Lower leg skin (tissue), 4 donors: ENCODE measurements around the gene RPTOR. TPM values are rescaled to one million over a fixed set of nuclear protein-coding genes. Genes with fewer than 3 reads are reported as not detected.

ENCODE experiments used
- DNase-seq, 2 donors: peaks; one replicate each; pipeline ENCODE4 v3.0.0-alpha.2; 2019; ENCODE audit warnings: low spot score in 2 of 2
- H3K4me3 ChIP-seq: fragments of 200-600 bp; sonication (generic); 2 replicates; pipeline ENCODE4 v1.5.1; 2017; ENCODE audit warnings: mild to moderate bottlenecking, low read depth; ENCODE audit not compliant: poor library complexity, severe bottlenecking
- CTCF ChIP-seq, 3 donors: fragments of 450-650 bp; IDR thresholded peaks; one replicate each; pipeline ENCODE4 v1.5.1; 2016; ENCODE audit warnings: antibody characterized with exemption in 3 of 3, mild to moderate bottlenecking in 3 of 3, moderate library complexity in 2 of 3
- POLR2A ChIP-seq, 2 donors: fragments of 450-650 bp; IDR thresholded peaks; one replicate each; pipeline ENCODE4 v1.6.1; 2016 to 2017; ENCODE audit warnings: antibody characterized with exemption in 2 of 2, mild to moderate bottlenecking in 1 of 2, moderate library complexity in 1 of 2
- WGBS, 2 donors: methylation state at CpG; one replicate each; pipeline ENCODE4 v1.1.5; 2018; 5-methylcytosine and 5-hydroxymethylcytosine counted together
- intact Hi-C: fragments of 100-400 bp; cut with DNase I; formaldehyde crosslinking; loops from one replicate; pipeline ENCODE4 v1.15.0; 2023; ENCODE audit warnings: low total_unique reads
- total RNA-seq, 4 donors: library from RNA; depleted of rRNA; stranded (reverse); fragments of >200 nt; gene quantifications; one replicate each; pipeline ENCODE4 v1.1.0, GENCODE V29; 2016

The RPTOR gene
- total RNA-seq, 4 donors from 2014 or later: 30.7 to 68.2 (median 39.8) TPM

DNA sequence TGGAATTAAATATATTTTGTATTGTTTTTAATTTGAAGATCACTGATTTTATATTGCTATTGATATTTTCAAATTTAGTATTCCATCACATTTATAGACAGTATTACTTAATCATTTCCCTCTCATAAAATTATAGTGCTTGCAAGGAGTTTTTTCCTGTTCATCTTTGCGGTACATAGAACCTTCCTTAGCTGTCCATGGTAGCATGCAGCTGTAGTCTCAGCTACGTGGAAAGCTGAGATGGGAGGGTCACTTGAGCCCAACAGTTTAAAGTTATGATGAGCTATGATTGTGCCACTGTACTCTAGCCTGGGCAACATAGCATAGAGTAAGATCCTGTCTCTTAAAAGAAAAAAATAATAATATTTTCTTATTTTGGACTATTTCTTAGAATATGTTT, 231.2 kb downstream of the RPTOR start:
- TF ChIP-seq CTCF (IDR thresholded peaks at IDR 0.05): no peak
- no peak for TF ChIP-seq POLR2A (IDR thresholded peaks at IDR 0.05)
- WGBS, 2 donors: 93 to 97% methylated on average over 2 of the region's 2 CpGs
- intact Hi-C loops: no loop called here
- no peak for DNase-seq
- no peak overlapping the region for H3K4me3 ChIP-seq

DNA sequence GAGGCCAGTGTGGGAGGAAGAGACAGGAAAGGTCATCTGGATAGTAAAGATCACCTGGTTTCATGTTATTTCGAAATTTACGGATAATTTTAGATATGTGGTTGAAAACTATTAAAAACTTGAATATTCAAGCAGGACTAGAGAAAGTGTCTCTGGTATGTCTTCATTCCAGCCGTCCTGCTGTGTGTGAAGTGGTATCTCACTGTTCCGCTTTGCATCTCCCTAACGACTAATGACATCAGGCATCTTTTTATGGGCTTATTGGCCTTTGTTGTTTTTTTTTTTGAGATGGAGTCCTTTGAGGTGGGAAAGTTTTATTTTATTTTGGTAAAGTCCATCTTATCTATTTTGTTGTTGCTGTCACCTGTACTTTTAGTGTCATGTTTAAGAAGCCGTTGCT, 232.6 kb downstream of the RPTOR start:
- TF ChIP-seq CTCF (IDR thresholded peaks at IDR 0.05): no peak
- no peak for TF ChIP-seq POLR2A (IDR thresholded peaks at IDR 0.05)
- H3K4me3 ChIP-seq: no peak overlapping the region
- no peak for DNase-seq
- WGBS, 2 donors: 98% methylated on average over 6 of the region's 6 CpGs
- intact Hi-C loops: no loop called here

DNA sequence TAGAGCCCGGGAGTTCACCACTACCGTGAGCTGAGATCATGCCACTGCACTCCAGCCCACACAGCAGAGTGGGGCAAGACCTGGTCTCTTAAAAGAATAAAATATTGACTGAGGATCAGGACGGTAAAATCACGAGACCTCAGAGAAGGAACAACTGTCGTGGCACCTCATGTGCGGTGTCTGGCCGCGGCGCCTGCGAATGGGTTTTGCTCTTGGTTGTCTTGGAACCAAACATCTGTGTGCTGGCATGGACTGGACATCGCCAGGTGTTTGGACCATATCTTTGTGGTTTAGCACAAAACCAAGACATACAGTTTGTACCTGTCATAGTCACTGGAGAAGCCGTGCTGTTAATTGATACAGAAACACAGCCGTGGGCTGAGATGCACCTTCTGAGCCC, 234.1 kb downstream of the RPTOR start:
- no peak for TF ChIP-seq POLR2A (IDR thresholded peaks at IDR 0.05)
- TF ChIP-seq CTCF (IDR thresholded peaks at IDR 0.05): no peak
- 95 to 97% methylated on average over 13 of the region's 13 CpGs for WGBS, 2 donors

GRCh38 chr17:80779336-80779735, 234.7 kb downstream of the RPTOR start:
- WGBS, 2 donors: 97% methylated on average over 24 of the region's 24 CpGs
- intact Hi-C loops: no loop called here
- TF ChIP-seq CTCF (IDR thresholded peaks at IDR 0.05): no peak
- no peak for TF ChIP-seq POLR2A (IDR thresholded peaks at IDR 0.05)
- H3K4me3 ChIP-seq: no peak overlapping the region
- no peak for DNase-seq

More for the DNA sequence above, 234.1 kb downstream of the RPTOR start:
- H3K4me3 ChIP-seq: no peak overlapping the region
- no peak for DNase-seq
- intact Hi-C loops: no loop called here

DNA sequence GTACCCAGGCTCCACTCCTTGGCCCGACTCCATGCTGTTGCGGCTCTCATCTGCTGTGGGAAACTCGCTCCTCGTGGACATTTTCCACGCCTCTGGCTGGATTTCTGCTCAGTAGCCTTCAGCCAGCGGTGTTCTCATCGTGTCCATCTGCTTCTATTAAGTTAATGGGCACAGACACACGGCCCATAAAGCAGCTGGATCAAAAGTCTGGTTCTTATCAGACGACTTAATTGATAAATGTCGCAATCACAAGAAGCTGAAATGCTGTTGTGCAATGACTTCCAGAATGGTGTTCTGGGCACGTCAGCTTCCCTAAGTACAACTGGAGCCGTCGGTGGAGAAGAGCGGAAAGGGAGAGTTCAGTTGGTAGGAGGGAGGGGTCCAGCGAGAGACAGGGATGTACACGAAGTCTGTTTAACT, 235.3 kb downstream of the RPTOR start:
- H3K4me3 ChIP-seq: no peak overlapping the region
- 58 to 62% methylated on average over 16 of the region's 16 CpGs for WGBS, 2 donors
- DNase-seq: peak in 1 of 2 donors; percentile 59
- intact Hi-C loops: no loop called here
- TF ChIP-seq POLR2A (IDR thresholded peaks at IDR 0.05) (no peak), CTCF (IDR thresholded peaks at IDR 0.05) (no peak)
